ENCODE measurements around the gene MAOA. TPM values are rescaled to one million over a fixed set of nuclear protein-coding genes. Genes with fewer than 3 reads are reported as not detected.
"Not testable (repeated sequence)": the region's sequence is repeated elsewhere in the genome, so short reads cannot be mapped to it uniquely, and the experiment has no call there.

MAOA gene
- total RNA-seq, 1 experiment from 2014 or later: 0.23 TPM

GRCh38 chrX:43720961-43721360 is 64.9 kb downstream of the MAOA start:
- no peak overlapping the region for H3K4me3 ChIP-seq (ENCODE audit: low read depth in 2 of 2, low read length in 2 of 2)
- DNase-seq (ENCODE audit: low read depth, low spot score) (no peak), ATAC-seq (no peak)
- H3K27ac ChIP-seq (ENCODE audit: low read length): no peak overlapping the region
- ChIA-PET CTCF (no interaction called here), POLR2A (no interaction called here)
- BruUV-seq (replicated peaks): no TSS peak
- H3K27me3 ChIP-seq (ENCODE audit: control insufficient read depth, insufficient read depth, low read length): no peaks in the 10 kb centered on the region
- intact Hi-C loops (cut with micrococcal nuclease; ENCODE audit: unreplicated experiment): no loop called here
- TF ChIP-seq REST (IDR thresholded peaks at IDR 0.05; ENCODE audit: insufficient read depth in 1 of 2, low read depth in 2 of 2, low read length in 1 of 2) (no peak), TCF7L2 (IDR thresholded peaks at IDR 0.05; ENCODE audit: low read depth, low read length) (no peak), POLR2AphosphoS5 (IDR thresholded peaks at IDR 0.05; ENCODE audit: low read depth, low read length) (no peak), SIN3A (IDR thresholded peaks at IDR 0.05; ENCODE audit: borderline replicate concordance, insufficient read depth, low read depth, low read length) (no peak)
- TF ChIP-seq, protein P1, sequence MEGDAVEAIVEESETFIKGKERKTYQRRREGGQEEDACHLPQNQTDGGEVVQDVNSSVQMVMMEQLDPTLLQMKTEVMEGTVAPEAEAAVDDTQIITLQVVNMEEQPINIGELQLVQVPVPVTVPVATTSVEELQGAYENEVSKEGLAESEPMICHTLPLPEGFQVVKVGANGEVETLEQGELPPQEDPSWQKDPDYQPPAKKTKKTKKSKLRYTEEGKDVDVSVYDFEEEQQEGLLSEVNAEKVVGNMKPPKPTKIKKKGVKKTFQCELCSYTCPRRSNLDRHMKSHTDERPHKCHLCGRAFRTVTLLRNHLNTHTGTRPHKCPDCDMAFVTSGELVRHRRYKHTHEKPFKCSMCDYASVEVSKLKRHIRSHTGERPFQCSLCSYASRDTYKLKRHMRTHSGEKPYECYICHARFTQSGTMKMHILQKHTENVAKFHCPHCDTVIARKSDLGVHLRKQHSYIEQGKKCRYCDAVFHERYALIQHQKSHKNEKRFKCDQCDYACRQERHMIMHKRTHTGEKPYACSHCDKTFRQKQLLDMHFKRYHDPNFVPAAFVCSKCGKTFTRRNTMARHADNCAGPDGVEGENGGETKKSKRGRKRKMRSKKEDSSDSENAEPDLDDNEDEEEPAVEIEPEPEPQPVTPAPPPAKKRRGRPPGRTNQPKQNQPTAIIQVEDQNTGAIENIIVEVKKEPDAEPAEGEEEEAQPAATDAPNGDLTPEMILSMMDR (IDR thresholded peaks at IDR 0.05): no peak
- no peaks in the 10 kb centered on the region for H3K36me3 ChIP-seq (ENCODE audit: control insufficient read depth, insufficient read depth, low read length)
- in situ Hi-C loops (cut with HindIII; ENCODE audit: low pct_unique_long_range_greater_than_20kb, low sequenced_read_pairs): no loop called here
- H3K9me3 ChIP-seq (ENCODE audit: control insufficient read depth, insufficient read depth, low read depth, low read length): no peaks in the 10 kb centered on the region
- no peaks in the 10 kb centered on the region for H3K4me1 ChIP-seq (ENCODE audit: control insufficient read depth, insufficient read depth, low read length)

DNA sequence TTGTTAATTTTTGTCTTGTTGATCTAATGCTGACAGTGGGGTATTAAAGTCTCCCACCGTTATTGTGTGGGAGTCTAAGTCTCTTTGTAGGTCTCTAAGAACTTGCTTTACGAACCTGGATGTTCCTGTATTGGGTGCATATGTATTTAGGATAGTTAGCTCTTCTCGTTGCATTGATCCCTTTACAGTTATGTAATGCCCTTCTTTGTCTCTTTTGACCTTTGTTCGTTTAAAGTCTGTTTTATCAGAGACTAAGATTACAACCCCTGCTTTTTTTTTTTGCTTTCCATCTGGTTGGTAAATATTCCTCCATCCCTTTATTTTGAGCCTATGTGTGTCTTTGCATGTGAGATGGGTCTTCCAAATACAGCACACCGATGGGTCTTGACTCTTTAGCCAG is 69.1 kb downstream of the MAOA start:
- H3K27me3 ChIP-seq (ENCODE audit: control insufficient read depth, insufficient read depth, low read length); BruUV-seq (replicated peaks); in situ Hi-C loops (cut with HindIII; ENCODE audit: low pct_unique_long_range_greater_than_20kb, low sequenced_read_pairs); CTCF ChIA-PET; ATAC-seq; H3K4me3 ChIP-seq (ENCODE audit: low read depth in 2 of 2, low read length in 2 of 2); H3K4me1 ChIP-seq (ENCODE audit: control insufficient read depth, insufficient read depth, low read length); H3K9me3 ChIP-seq (ENCODE audit: control insufficient read depth, insufficient read depth, low read depth, low read length); H3K36me3 ChIP-seq (ENCODE audit: control insufficient read depth, insufficient read depth, low read length); H3K27ac ChIP-seq (ENCODE audit: low read length); DNase-seq (ENCODE audit: low read depth, low spot score); intact Hi-C loops (cut with micrococcal nuclease; ENCODE audit: unreplicated experiment); POLR2A ChIA-PET: not testable (repeated sequence)

DNA sequence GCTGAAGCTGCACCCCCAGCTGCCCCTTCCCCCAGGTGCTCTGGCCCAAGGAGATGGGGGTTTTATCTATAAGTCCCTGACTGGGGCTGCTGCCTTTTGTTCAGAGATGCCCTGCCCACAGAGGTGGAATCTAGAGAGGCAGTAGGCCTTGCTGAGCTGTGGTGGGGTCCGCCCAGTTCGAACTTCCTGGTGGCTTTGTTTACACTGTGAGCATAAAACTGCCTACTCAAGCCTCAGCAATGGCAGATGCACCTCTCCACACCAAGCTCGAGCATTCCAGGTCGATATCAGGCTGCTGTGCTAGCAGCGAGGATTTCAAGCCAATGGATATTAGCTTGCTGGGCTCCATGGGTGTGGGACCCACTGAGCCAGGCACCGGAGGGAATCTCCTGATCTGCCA is 71.2 kb downstream of the MAOA start:
- H3K27me3 ChIP-seq (ENCODE audit: control insufficient read depth, insufficient read depth, low read length); in situ Hi-C loops (cut with HindIII; ENCODE audit: low pct_unique_long_range_greater_than_20kb, low sequenced_read_pairs); H3K4me3 ChIP-seq (ENCODE audit: low read depth in 2 of 2, low read length in 2 of 2); intact Hi-C loops (cut with micrococcal nuclease; ENCODE audit: unreplicated experiment); DNase-seq (ENCODE audit: low read depth, low spot score); H3K4me1 ChIP-seq (ENCODE audit: control insufficient read depth, insufficient read depth, low read length); H3K36me3 ChIP-seq (ENCODE audit: control insufficient read depth, insufficient read depth, low read length); H3K9me3 ChIP-seq (ENCODE audit: control insufficient read depth, insufficient read depth, low read depth, low read length); POLR2A ChIA-PET; ATAC-seq; BruUV-seq (replicated peaks); CTCF ChIA-PET; H3K27ac ChIP-seq (ENCODE audit: low read length): not testable (repeated sequence)

Data from Panc1 (cell line).